ENCODE data around the gene KCNJ12. TPM values are rescaled to one million over a fixed set of nuclear protein-coding genes. Genes with fewer than 3 reads are reported as not detected.

KCNJ12 gene
- total and polyA plus RNA-seq, 12 donors = 2.8 to 14.7 (median 8.5) TPM

GRCh38 chr17:21388944-21389343 is 12.8 kb downstream of the KCNJ12 start:
- Histone ChIP-seq H3K4me3 (no peak overlapping the region), H3K4me1 (peaks cover 0 to 17% (median 7%) of the 10 kb centered on the region in 9 donors), H3K27ac (no peak overlapping the region), H3K27me3 (no peaks in the 10 kb centered on the region), H3K36me3 (no peaks in the 10 kb centered on the region), H3K9me3 (no peaks in the 10 kb centered on the region)
- DNase-seq (no peak), ATAC-seq (no peak)
- intact Hi-C loops (cut with DNase I) = loop anchor here in 1 of 10 donors (10.0 kb wide), 1 partner anchor 54 kb away; no protein-coding TSS in a partner anchor
- WGBS, 2 donors = 87 to 92% methylated on average over 6 of the region's 6 CpGs
- TF ChIP-seq CTCF (IDR thresholded peaks at IDR 0.05) = no peak

GRCh38 chr17:21389394-21389793 is 13.2 kb downstream of the KCNJ12 start:
- DNase-seq (no peak), ATAC-seq (no peak)
- WGBS, 2 donors = 81 to 84% methylated on average over 7 of the region's 7 CpGs
- Histone ChIP-seq H3K4me1 (peaks cover 0 to 17% (median 7%) of the 10 kb centered on the region in 9 donors), H3K36me3 (no peaks in the 10 kb centered on the region), H3K9me3 (no peaks in the 10 kb centered on the region), H3K4me3 (no peak overlapping the region), H3K27ac (no peak overlapping the region), H3K27me3 (no peaks in the 10 kb centered on the region)
- TF ChIP-seq CTCF (IDR thresholded peaks at IDR 0.05) = no peak
- intact Hi-C loops (cut with DNase I) = loop anchor here in 1 of 10 donors (10.0 kb wide), 1 partner anchor 55 kb away; no protein-coding TSS in a partner anchor

- no peaks in the 10 kb centered on the region for H3K9me3 ChIP-seq
- DNase-seq = no peak
- TF ChIP-seq CTCF (IDR thresholded peaks at IDR 0.05) = no peak
- H3K27me3 ChIP-seq = no peaks in the 10 kb centered on the region
- H3K4me1 ChIP-seq = peaks cover 0 to 17% (median 7%) of the 10 kb centered on the region in 9 donors
- no peak for ATAC-seq
- WGBS, 2 donors = 80 to 86% methylated on average over 9 of the region's 9 CpGs
- intact Hi-C loops (cut with DNase I) = no loop called here
- H3K36me3 ChIP-seq = no peaks in the 10 kb centered on the region
- H3K27ac ChIP-seq = no peak overlapping the region
- H3K4me3 ChIP-seq = no peak overlapping the region
These were observed 14.1 kb downstream of the KCNJ12 start for GRCh38 chr17:21390294-21390693.

GRCh38 chr17:21392266-21392665 is 16.1 kb downstream of the KCNJ12 start:
- 74 to 75% methylated on average over 7 of the region's 7 CpGs for WGBS, 2 donors
- no peak for TF ChIP-seq CTCF (IDR thresholded peaks at IDR 0.05)
- H3K9me3 ChIP-seq = no peaks in the 10 kb centered on the region
- ATAC-seq = no peak
- H3K4me1 ChIP-seq = peaks cover 0 to 18% (median 10%) of the 10 kb centered on the region in 9 donors
- H3K36me3 ChIP-seq = no peaks in the 10 kb centered on the region
- no peaks in the 10 kb centered on the region for H3K27me3 ChIP-seq
- no peak overlapping the region for H3K4me3 ChIP-seq
- no peak for DNase-seq
- intact Hi-C loops (cut with DNase I) = no loop called here
- H3K27ac ChIP-seq = no peak overlapping the region
